HG03135 (cell line): ENCODE measurements around the gene NBPF11.
"Not testable (repeated sequence)": the region's sequence is repeated elsewhere in the genome, so short reads cannot be mapped to it uniquely, and the experiment has no call there.

Source experiments
- ATAC-seq: cut with Tn5 transposase; IDR thresholded peaks from one replicate; pipeline ENCODE4 v1.9.1; 2021; ENCODE audit warnings: mild to moderate bottlenecking, moderate library complexity; ENCODE audit not compliant: unreplicated experiment

NBPF11 gene

GRCh38 chr1:148151911-148152656, at the start of gene NBPF11:
Gene NBPF11, minus strand, starts transcription at chr1:148152281. Its CDS starts 25,278 bp downstream, at chr1:148127003.
- ATAC-seq, result peak; percentile 77

DNA sequence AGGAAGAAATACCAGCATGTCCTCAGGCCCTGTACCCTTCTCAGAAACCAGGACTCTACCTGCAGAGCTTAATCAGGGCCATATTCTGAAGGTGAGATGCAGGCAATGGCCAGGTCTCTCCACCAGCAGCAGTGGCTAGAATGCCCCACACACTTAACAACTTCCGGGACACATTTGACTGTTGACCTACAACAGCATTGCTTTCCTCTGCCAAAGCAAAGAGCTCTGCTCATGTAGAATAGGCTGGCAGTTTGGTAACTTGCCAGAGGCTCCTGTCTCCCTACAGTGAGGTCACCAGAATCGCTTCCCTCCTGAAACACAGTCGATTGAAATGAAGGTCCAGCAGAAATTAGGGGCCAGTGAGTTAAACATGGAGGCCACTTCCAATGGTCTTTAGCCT, 45.3 kb upstream of the NBPF11 start:
- ATAC-seq, result not testable (repeated sequence)

- not testable (repeated sequence) for ATAC-seq
These were observed 44.9 kb upstream of the NBPF11 start for GRCh38 chr1:148196949-148197348.

DNA sequence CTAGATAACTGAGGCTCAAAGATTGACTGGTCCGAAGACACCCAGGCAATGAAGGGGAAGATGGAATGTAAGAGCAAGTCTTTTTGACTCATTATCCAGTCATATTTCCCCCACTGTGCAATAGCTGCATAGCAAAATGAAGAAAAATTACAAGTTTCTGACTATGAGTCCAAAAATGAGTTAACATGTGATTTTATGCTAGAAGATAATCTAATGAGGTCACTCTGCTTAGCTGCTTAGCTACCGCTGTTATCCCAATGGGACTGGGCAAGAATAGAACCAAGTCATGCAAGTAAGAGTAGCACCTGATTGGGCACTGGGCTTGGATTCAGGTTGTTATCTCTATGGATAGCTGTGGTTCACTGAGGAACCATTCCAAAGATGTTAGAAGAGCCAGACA, 43.0 kb upstream of the NBPF11 start:
- ATAC-seq, result not testable (repeated sequence)

GRCh38 chr1:148188768-148189167, 36.7 kb upstream of the NBPF11 start:
- not testable (repeated sequence) for ATAC-seq

GRCh38 chr1:148178682-148179081, 26.6 kb upstream of the NBPF11 start:
- not testable (repeated sequence) for ATAC-seq

GRCh38 chr1:148175414-148175813, 23.3 kb upstream of the NBPF11 start:
- ATAC-seq, result not testable (repeated sequence)

DNA sequence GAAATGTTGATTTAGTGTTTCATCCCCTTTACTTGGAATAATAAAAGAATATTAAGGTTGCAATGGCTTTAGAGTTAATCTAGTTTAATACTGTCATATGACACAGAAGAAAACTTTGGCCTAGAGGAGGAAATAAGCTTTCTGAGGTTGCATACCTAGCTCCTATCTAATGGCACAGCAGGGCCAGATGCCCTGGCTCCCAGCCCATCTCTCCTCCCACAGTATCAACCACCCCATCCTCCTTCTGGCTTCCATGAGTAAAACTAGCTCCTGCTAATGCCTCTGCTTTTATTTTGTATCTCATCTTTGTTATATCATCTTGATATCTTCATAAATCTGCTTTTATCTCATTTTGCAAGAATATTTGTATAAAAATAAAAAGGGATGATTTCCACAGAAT, 19.9 kb upstream of the NBPF11 start:
- not testable (repeated sequence) for ATAC-seq

DNA sequence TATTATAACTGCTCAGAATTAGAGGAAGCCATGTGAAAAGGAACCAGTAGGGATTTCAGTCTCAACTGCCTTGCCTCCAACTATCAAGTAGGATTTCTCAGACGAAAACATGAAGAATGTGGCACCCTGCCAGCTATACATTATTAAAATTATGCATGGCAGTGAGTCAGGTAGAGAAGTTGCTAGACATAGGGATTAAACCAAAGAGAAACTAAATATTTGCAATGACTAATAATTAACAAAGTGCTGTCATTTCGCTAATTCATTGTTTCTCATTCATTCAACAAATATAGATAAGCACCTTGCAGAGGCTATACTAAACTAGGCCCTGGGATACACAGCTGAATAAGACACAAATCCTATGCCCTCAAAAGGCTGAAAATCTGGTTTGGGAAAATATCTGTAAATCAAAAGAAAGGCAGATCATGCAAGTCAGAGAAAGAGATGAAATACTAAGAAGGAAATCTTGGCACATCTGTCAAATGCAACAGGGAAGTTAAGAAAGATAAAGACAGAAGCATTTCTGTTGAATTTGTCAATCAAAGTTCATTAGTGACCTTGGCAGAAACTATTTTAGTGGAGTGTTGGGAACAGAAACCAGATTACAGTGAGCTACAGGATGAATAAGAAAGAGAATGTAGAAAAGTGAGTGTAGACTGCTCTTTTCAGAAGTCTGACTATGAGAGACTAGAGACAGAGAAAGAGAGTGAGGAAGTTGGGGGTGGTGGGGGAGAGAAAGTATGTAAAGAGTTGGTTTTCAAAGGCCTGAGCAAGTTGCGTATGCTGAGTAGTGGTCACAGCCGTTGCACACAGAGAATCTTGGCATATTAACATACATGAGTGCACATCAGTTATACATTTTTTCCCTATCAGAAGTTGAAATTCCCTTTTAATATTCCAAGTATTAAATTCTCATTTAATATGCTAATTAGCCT, 14.7 kb upstream of the NBPF11 start:
- ATAC-seq, result no peak

DNA sequence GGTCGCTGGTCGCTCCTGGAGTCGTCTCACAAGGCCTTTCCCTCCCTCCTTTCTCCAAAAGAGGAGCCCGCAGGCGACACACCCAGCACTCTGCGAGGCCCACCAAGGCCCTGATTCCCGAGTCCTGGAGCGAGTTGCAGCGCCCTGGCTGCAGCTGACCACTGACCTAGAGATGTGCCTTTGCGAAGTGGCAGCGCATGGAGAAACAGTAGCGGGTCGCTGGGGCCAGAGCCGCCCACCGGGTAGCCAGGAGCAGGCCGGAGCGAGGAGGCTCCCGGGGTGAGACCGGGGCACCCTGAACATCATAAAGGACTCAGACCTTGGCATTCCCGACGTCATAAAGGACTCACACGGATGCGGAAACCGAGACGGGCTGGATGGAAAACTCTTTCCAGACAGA, 10.3 kb upstream of the NBPF11 start:
- no peak for ATAC-seq

DNA sequence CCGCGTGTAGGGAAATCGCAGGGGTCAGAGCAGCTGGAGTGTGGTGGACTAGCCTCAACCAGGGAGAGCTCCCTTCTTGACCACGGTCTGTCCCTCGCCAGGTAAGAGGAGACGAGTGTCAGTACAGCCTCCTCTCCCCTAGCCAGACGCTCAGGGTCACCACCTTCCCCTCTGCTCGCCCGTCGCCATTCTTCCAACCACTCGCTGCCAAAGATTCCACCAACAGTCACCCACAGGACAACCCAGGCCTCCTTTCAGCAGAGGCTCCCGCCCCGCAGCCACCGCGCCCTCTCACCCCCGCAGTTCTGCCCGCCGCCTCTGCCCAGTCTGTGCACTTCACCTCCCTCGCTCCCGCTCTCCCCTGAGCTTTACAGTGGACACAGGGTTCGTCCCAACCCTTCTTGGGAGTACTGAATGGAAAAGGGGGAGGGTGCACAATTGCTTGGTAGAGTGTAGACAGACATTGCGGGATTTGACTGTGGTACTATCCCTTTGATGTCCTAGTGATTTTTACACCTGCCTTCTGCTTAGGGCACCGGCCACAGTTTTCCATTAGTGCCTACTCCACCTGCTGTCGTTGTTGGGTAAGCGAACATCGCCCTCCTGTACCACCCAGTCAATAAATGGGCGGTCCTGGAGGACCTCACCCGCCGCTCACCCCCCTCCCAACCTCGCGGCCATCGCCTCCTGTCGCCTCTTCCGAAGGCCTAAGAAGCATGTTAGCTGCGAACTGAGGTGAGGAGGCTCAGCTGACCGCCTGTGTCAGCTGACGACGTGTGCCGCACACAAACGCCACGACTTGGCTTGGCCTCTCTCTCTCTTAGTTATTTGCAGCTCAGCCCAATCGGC, 9.2 kb upstream of the NBPF11 start:
- ATAC-seq, result no peak

DNA sequence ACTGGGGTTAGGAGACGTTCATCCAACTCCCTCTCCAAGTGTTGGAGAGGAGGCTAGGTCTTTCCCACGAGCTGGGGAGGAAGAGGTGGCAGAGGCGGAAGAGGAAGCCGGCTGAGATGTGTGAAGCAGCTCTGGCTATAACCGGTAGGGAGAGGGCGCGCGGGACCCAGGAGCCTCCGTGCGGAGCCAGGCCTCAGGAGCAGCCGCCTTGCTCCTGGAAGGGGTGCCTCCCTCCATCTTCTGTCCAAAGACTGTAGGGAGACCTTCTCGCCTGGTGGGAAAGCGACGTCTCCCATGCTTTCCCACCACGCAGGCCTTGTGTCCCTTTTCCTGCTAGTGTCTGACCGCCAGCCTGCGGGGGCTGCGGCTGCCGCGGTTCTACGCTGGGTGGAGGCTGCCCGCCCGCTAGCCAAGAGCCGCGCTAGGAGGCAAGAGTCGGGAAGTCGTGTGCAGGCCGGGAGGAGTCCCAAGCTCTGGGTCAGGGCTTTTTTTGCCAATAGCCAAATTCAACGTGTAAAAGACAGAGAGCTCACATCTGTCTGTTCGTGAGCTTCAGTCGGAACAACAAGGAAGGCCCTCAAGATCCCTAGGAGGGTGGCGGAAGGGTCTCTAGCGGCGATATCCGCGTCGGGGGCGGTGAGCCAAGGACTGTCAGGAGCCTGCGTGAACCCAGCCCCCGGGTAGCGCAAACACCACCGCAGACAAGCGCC, 8.4 kb upstream of the NBPF11 start:
- ATAC-seq, result no peak

GRCh38 chr1:148160048-148160342, 7.9 kb upstream of the NBPF11 start:
- no peak for ATAC-seq

DNA sequence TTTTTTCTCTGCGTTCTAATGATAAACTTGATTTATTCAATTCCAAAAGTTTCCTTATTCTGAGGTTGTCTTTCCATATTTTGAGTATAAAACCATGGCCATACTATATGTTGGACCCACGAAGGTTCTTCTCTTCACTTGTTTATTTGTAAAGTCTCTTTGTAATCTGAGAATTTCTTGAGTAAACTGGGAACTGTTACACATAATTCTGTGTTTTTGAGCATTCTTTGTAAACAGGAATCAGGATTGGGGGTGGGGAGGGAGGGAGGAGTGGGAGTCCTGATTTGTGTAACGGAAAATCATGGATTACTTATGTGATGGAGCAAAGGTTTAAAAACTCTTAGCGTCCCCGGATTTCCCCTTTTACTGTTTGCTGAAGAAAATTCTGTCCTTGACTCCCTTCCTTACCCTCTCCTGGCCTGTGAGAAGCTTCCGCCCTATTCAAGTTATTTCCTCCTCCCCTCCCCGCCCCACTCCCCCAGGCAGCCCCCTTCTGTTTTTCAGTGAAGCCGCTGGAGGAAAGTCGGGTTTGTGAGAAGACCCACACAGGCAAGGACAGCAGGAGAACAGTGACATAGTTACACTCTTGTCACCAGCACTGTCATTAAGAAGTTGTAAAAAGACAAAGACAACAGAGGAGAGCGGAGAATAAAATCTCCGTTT, 6.4 kb upstream of the NBPF11 start:
- ATAC-seq, result no peak

- not testable (repeated sequence) for ATAC-seq
These were observed 5.7 kb upstream of the NBPF11 start for GRCh38 chr1:148157803-148158202.

DNA sequence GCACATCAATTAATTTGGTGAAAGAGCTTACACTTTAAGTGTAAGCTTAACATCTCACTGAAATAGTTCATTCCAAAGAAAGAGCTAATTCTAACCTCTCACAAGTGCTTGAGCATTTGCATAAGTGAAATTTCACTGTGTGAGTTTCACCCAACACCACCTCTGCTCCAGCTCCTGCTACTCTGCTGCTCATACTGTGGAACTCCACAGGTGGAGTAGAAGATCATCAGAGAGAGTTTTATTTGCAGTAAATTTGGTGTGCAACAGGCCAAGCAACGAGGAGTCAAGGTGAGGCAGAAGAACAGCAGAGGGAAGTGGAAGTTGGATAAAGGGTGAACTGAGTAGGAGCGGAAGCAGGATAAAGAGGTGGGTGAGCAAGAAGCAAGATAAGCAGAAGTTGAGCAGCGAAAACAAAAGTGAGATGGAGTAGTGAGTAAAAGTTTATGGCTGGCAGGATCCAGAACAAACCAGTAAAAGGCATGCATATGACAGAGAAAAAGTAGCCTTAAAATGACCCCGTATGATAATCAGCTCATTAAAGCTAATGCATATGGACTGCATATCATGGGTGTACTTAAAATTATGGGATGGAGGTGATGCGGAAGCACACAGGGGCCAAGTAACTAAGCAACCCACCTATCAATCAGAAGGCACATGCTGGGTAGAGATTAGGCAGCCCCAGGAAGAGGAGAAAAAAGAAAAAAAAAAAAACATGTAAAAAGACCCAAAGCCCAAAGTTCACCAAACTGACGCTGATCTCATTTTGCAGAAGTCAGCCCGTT, 3.6 kb upstream of the NBPF11 start:
- ATAC-seq, result peak; percentile 41

- not testable (repeated sequence) for ATAC-seq
These were observed 714 bp upstream of the NBPF11 start for GRCh38 chr1:148152795-148153194.

DNA sequence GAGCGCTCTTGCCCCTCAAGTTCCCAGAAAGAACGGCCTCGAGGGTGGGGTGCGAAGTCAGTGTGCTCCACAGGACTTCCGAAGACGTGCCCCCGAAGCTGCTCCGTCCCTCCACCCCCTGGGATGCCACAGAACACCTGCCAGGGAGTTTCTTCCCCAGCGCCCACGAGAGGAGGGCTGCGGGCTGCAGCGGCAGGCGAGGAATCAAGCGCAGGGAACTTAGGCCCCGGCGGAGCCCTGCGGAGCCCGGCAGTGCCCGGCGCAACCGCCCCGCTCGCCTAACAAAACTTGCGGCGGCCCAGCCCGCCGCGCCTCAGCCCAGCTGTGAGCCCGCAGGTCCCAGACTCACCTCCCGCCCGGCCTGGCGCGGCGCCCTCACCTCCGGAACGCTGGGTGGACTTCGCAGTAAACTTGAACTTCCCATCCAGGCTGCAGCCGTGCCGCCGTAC, 686 bp downstream of the NBPF11 start:
- ATAC-seq, result peak; percentile 14

DNA sequence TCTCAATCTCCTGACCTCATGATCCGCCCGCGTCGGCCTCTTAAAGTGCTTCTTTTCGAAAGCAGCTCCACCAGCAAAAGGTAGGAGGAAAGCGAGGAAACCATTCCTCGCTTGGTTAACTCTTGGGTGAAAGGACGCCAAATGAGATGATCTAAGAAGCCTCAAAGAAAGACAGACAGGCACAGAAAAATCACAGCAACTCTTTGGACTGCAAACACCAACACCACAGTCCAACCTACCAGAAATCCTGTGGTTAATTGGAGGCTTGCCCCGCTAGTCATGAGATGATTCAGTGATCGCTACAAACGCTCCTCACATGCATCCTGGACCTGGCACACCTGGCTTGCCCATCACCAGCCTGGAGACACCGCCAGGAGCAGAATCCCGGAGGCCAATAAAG, 1.1 kb downstream of the NBPF11 start:
- ATAC-seq, result not testable (repeated sequence)
